Natural killer cell (primary cell): ENCODE data around the gene CREBRF. TPM values are rescaled to one million over a fixed set of nuclear protein-coding genes. Genes with fewer than 3 reads are reported as not detected.
A peak's percentile ranks its signal among the peaks of the same experiment; 100 is the strongest.

Experiments used
- ATAC-seq, 3 donors: fragments of 150-1000 bp in 2 of 3; fragments of 200-7000 bp in 1 of 3; cut with Tn5 transposase; 1 replicate in 1 of 3; 2 replicates in 2 of 3; pipeline ENCODE4 v1.10.0; 2021; ENCODE audit warnings: mild to moderate bottlenecking in 2 of 3, moderate library complexity in 2 of 3
- DNase-seq, 2 donors: peaks; one replicate each; pipeline versions ENCODE4 v3.0.0 to v3.0.0-alpha.2; 2013 to 2021; ENCODE audit warnings: mixed read lengths in 1 of 2
- H3K27ac ChIP-seq: one replicate; pipeline ENCODE4 v1.5.1; 2013; ENCODE audit warnings: mild to moderate bottlenecking, low read length
- H3K27me3 ChIP-seq: one replicate; pipeline ENCODE4 v1.6.1; 2013; ENCODE audit warnings: low read length; ENCODE audit not compliant: control insufficient read depth, insufficient read depth
- H3K36me3 ChIP-seq: one replicate; pipeline ENCODE4 v1.6.1; 2013; ENCODE audit warnings: low read length; ENCODE audit not compliant: control insufficient read depth, insufficient read depth
- H3K4me1 ChIP-seq: one replicate; pipeline ENCODE4 v1.6.1; 2013; ENCODE audit warnings: low read length; ENCODE audit not compliant: control insufficient read depth, insufficient read depth
- H3K4me3 ChIP-seq: one replicate; pipeline ENCODE4 v1.5.1; 2013; ENCODE audit warnings: low read length
- H3K9me3 ChIP-seq: one replicate; pipeline ENCODE4 v1.6.1; 2013; ENCODE audit warnings: low read length; ENCODE audit not compliant: control insufficient read depth, insufficient read depth
- H3K27ac Mint-ChIP-seq, 2 donors: one replicate each; pipeline ENCODE4 v1.8.0; 2022; ENCODE audit warnings: mild to moderate bottlenecking in 2 of 2, mixed read lengths in 2 of 2, moderate library complexity in 1 of 2
- H3K27me3 Mint-ChIP-seq, 2 donors: one replicate each; pipeline ENCODE4 v1.8.0; 2022; ENCODE audit warnings: low read depth in 2 of 2, mixed read lengths in 2 of 2
- H3K36me3 Mint-ChIP-seq: one replicate; pipeline ENCODE4 v1.8.0; 2022; ENCODE audit warnings: mixed read lengths
- H3K4me1 Mint-ChIP-seq, 2 donors: one replicate each; pipeline ENCODE4 v1.8.0; 2022; ENCODE audit warnings: mixed read lengths in 2 of 2
- H3K4me3 Mint-ChIP-seq: one replicate; pipeline ENCODE4 v1.8.0; 2022; ENCODE audit warnings: mild to moderate bottlenecking, moderate library complexity, mixed read lengths
- H3K9me3 Mint-ChIP-seq, 2 donors: one replicate each; pipeline ENCODE4 v1.8.0; 2022; ENCODE audit warnings: mixed read lengths in 2 of 2
- CTCF ChIP-seq: fragments of 200-600 bp; IDR thresholded peaks from one replicate; pipeline ENCODE4 v1.8.0; 2022; ENCODE audit warnings: antibody characterized with exemption
- WGBS: methylation state at CpG from one replicate; pipeline ENCODE4 v1.1.7; 2013; ENCODE audit warnings: missing lambda C conversion rate; ENCODE audit not compliant: insufficient coverage; 5-methylcytosine and 5-hydroxymethylcytosine counted together
- intact Hi-C: fragments of 100-400 bp; cut with micrococcal nuclease; formaldehyde crosslinking; loops from one replicate; pipeline ENCODE4 v1.14.2; 2022
- total RNA-seq, 4 donors: library from RNA; stranded (reverse); fragments of 120-200 nt in 1 of 4; gene quantifications; one replicate each; pipeline versions ENCODE4 v1.2.3 to v1.2.4, GENCODE V29; 2013 to 2022

CREBRF gene
- total RNA-seq, 3 donors from 2014 or later (not counting 1 experiment from before 2014, with no cell fraction given), result 118 to 127 (median 121) TPM

DNA sequence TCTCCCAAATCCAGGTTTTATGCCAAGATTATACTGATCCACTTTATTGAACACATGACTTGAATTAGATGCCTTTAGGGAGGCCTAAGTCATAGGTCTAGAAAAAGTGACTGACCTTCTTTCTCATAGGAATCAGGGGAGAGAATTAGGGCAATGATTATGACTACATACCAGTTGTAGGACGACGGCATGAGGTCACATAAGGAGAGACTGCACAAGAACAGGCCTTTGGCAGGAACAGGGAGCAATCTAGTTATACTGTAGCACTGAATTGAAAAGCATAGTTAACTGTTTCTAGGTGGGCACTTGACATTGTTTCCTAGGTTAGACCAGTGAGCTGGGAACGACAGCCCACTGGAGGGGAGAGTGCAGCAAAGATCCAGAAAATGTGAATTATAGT lies 22.7 kb downstream of the CREBRF start:
- H3K4me1 ChIP-seq, result no peaks in the 10 kb centered on the region
- ATAC-seq (no peak), DNase-seq (no peak)
- H3K4me1 Mint-ChIP-seq, result peaks cover 35 to 51% of the 10 kb centered on the region in 2 donors
- no peak overlapping the region for H3K4me3 Mint-ChIP-seq
- no peaks in the 10 kb centered on the region for H3K27me3 Mint-ChIP-seq
- H3K36me3 ChIP-seq, result peaks cover 17% of the 10 kb centered on the region
- H3K9me3 ChIP-seq, result no peaks in the 10 kb centered on the region
- H3K27ac ChIP-seq, result no peak overlapping the region
- no peaks in the 10 kb centered on the region for H3K9me3 Mint-ChIP-seq
- no peak overlapping the region for H3K27ac Mint-ChIP-seq
- TF ChIP-seq CTCF, result no peak
- intact Hi-C loops, result no loop called here
- H3K4me3 ChIP-seq, result no peak overlapping the region
- H3K27me3 ChIP-seq, result no peaks in the 10 kb centered on the region
- peaks cover 10% of the 10 kb centered on the region for H3K36me3 Mint-ChIP-seq
- 98% methylated on average over 3 of the region's 3 CpGs for WGBS

GRCh38 chr5:173089581-173089980 lies 33.4 kb downstream of the CREBRF start:
- Histone ChIP-seq H3K27ac (no peak overlapping the region), H3K4me1 (no peaks in the 10 kb centered on the region), H3K9me3 (no peaks in the 10 kb centered on the region), H3K4me3 (no peak overlapping the region), H3K27me3 (no peaks in the 10 kb centered on the region), H3K36me3 (peaks cover 37% of the 10 kb centered on the region)
- H3K4me1 Mint-ChIP-seq, result peaks cover 8 to 28% of the 10 kb centered on the region in 2 donors
- H3K36me3 Mint-ChIP-seq, result no peaks in the 10 kb centered on the region
- ATAC-seq (no peak), DNase-seq (no peak)
- no peaks in the 10 kb centered on the region for H3K9me3 Mint-ChIP-seq
- no peak overlapping the region for H3K27ac Mint-ChIP-seq
- H3K4me3 Mint-ChIP-seq, result no peak overlapping the region
- TF ChIP-seq CTCF, result no peak
- WGBS, result no CpG with 5 or more reads among the region's 1 CpG
- intact Hi-C loops, result no loop called here
- H3K27me3 Mint-ChIP-seq, result no peaks in the 10 kb centered on the region

GRCh38 chr5:173090639-173091038 lies 34.5 kb downstream of the CREBRF start:
- no peak for TF ChIP-seq CTCF
- no peaks in the 10 kb centered on the region for H3K9me3 Mint-ChIP-seq
- H3K4me3 Mint-ChIP-seq, result no peak overlapping the region
- no peak overlapping the region for H3K27ac ChIP-seq
- ATAC-seq (no peak), DNase-seq (no peak)
- no peaks in the 10 kb centered on the region for H3K36me3 Mint-ChIP-seq
- H3K4me3 ChIP-seq, result no peak overlapping the region
- H3K9me3 ChIP-seq, result no peaks in the 10 kb centered on the region
- H3K4me1 Mint-ChIP-seq, result peaks cover 9 to 28% of the 10 kb centered on the region in 2 donors
- 88% methylated on average over 2 of the region's 2 CpGs for WGBS
- H3K27me3 ChIP-seq, result no peaks in the 10 kb centered on the region
- H3K36me3 ChIP-seq, result peaks cover 32% of the 10 kb centered on the region
- H3K27ac Mint-ChIP-seq, result peak overlapping the region in 1 of 2 donors; percentile 31
- H3K4me1 ChIP-seq, result no peaks in the 10 kb centered on the region
- H3K27me3 Mint-ChIP-seq, result no peaks in the 10 kb centered on the region
- intact Hi-C loops, result no loop called here

DNA sequence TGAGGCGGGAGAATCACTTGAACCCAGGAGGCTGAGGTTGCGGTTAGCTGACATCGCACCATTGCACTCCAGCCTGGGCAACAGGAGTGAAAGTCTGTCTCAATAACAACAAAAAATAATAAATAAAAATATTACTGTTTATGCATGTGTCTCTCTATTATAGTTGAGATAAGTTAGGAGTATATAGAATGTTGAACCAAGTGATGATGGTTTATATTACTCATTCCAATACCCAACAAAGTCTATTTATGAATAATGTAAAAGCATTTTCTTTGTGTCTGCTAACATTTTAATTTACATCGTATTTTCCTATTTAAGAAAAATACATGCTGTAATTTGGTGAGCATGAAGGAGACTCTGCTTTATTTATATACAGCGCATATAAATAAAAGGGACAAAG lies 35.8 kb downstream of the CREBRF start:
- Histone ChIP-seq H3K36me3 (peaks cover 28% of the 10 kb centered on the region), H3K4me3 (no peak overlapping the region), H3K4me1 (no peaks in the 10 kb centered on the region), H3K9me3 (no peaks in the 10 kb centered on the region), H3K27me3 (no peaks in the 10 kb centered on the region), H3K27ac (no peak overlapping the region)
- H3K27ac Mint-ChIP-seq, result no peak overlapping the region
- no peaks in the 10 kb centered on the region for H3K36me3 Mint-ChIP-seq
- H3K27me3 Mint-ChIP-seq, result no peaks in the 10 kb centered on the region
- ATAC-seq (no peak), DNase-seq (no peak)
- no peak for TF ChIP-seq CTCF
- no peak overlapping the region for H3K4me3 Mint-ChIP-seq
- H3K4me1 Mint-ChIP-seq, result peaks cover 9 to 33% of the 10 kb centered on the region in 2 donors
- WGBS, result 97% methylated on average over 2 of the region's 5 CpGs
- intact Hi-C loops, result no loop called here
- H3K9me3 Mint-ChIP-seq, result no peaks in the 10 kb centered on the region
